NCI-H2171 (cell line): Measurements from ENCODE around the gene KRTAP5-7.
"Not testable (repeated sequence)": the region's sequence is repeated elsewhere in the genome, so short reads cannot be mapped to it uniquely, and the experiment has no call there.

Source experiments
- DNase-seq: peaks from one replicate; lab custom pipeline; 2025; lab: John Stamatoyannopoulos, UW

Gene KRTAP5-7

DNA sequence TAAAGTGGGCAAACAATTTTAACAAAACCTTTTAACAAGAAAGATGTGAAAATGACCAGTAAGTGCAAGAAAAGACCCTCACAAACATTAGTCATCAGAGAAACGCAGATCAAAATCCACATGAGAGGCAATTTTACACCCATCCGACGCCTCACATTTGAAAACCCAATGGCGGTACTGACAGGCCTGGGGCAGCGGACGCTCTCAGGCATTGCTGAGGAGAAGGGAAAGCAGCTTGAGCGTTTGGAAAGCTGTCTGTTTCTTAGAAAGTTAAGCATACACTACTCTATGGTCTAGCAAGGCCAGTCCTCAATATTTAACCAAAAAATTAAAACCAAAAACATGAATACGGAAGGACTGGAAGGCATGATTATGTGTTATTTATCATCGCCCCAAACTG, 8.8 kb downstream of the KRTAP5-7 start:
- no peak for DNase-seq

DNA sequence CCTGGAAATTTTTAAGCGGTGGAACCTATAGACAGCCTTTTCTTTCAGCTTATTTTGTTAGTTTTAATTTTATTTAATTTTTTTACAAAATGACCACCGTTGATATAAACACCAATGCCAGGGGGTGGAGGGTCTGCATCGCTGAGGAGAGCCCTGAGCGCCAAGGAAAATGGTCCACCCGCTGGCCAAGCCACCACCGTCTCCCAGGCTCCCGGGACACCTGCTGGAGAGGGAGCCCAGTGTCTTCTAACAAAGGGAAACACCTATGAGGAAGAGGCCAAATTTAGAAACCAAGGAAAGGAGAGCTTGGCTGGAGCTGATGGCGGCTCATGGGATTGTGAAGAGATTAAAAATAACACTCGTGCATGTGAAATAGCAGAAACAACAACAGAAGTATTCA, 10.5 kb downstream of the KRTAP5-7 start:
- DNase-seq = no peak

DNA sequence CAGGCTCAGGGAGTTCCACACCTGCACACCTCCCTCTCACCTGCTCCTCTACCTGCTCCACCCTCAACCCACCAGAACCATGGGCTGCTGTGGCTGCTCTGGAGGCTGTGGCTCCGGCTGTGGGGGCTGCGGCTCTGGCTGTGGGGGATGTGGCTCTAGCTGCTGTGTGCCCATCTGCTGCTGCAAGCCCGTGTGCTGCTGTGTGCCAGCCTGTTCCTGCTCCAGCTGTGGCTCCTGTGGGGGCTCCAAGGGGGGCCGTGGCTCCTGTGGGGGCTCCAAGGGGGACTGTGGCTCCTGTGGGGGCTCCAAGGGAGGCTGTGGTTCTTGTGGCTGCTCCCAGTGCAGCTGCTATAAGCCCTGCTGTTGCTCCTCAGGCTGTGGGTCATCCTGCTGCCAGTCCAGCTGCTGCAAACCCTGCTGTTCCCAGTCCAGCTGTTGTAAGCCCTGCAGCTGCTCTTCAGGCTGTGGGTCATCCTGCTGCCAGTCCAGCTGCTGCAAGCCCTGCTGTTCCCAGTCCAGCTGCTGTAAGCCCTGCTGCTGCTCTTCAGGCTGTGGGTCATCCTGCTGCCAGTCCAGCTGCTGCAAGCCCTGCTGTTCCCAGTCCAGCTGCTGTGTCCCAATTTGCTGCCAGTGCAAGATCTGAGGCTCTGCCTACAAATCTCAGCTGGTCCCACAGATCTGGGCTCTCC, 11.1 kb downstream of the KRTAP5-7 start, which contains the start of gene KRTAP5-8:
KRTAP5-8 (plus strand) TSS at position 49 of the 689 bp plus-strand sequence; CDS start at position 80, 31 bp downstream.
- DNase-seq = not testable (repeated sequence)

DNA sequence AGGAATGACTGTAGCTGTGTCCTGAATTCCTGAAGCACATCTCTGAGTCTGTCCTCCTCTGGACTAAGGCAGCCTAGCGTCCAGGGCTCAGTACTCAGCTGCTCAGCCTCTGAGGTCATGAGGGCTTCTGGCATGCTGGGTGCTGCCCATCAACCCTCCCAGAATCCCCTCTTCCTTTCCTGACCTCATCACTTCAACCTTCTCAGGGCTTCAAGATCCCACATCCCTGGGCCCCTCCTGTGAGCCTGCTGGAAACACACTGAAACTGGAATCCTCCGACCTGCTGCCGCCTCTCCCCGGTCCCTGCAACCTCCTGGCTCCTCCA, 11.6 kb downstream of the KRTAP5-7 start:
- DNase-seq = no peak

DNA sequence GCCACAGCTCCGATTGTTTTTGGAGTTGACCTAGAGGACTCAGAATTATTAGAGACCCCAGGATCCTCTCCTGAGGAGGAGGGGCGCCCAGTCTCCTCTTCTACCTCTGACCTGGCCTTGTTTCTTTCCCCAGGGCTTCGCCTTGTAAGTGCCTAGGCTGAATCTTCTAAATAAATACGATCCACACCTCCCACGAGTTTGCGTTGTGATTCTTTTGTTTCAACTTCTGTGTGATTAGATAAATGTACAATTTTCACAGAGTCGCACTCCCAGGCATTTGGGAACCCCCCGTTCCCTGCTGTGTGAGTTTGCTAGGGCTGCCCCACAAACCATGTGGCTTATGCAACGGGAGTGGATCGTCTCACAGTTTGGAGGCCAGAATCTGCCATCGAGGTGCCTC, 11.9 kb downstream of the KRTAP5-7 start:
- no peak for DNase-seq

DNA sequence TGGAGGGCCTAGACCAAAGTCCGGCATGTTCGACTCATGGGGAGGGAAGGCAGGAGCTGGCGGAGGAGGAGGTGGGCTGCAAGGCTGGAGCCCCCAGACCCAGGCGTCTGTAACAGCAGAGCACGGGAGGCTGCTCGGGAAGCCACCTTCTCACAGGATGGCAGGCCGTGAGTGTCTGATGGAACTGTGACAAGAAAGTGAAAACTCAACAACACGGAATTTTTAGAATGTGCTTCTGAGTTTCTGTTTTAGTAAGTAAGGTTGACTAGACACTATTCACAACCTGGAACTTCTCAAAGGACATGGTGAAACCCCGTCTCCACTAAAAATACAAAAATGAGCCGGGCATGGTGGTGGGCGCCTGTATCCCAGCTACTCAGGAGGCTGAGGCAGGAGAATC, 12.9 kb downstream of the KRTAP5-7 start:
- DNase-seq = not testable (repeated sequence)

DNA sequence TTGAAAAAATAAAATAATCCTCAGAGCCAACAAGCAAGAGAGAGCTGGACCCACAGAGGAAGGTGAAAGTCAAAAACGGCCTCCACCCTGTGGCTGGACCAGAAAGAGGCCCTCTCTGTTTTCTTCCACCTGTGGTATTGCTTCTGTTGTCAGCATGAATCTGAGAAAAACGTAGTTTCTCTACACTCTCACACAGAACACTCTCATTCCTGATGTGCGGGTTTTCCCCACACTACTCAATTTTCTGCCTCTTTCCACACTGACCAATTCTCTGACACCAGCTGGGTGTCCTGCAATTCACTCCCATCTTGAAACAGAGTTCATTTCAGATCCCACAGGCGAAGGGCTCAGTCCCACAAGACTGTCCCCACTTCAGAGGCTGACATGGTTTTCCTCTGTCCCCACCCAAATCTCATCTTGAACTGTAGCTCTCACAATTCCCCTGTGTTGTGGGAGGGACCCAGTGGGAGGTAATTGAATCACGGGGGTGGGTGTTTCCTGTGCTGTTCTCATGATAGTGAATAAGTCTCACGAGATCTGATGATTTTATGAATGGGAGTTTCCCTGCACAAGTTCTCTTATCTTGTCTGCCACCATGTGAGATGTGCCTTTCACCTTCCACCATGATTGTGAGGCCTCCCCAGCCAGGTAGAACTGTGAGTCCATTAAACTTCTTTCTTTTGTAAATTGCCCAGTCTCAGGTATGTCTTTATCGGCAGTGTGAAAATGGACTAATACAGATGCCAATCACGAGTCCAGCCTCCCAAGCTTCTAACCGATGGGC, 13.6 kb downstream of the KRTAP5-7 start:
- not testable (repeated sequence) for DNase-seq

DNA sequence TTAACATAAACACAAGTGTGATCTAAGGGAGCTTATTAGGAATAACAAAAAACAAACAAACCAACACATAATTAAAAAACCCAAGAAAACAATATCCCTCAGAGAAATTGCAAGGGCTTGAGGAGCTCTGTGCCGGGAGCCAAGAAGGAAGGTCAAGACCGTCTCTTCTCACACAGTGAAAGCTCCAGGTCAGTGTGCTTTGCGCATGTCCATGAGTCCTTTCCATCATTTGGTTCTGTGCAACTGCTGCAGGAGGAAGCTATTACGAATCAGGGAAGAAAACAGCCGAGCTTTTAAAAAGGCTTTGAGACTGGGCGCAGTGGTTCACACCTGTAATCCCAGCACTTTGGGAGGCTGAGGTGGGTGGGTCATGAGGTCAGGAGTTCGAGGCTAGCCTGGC, 15.3 kb downstream of the KRTAP5-7 start:
- DNase-seq = no peak

DNA sequence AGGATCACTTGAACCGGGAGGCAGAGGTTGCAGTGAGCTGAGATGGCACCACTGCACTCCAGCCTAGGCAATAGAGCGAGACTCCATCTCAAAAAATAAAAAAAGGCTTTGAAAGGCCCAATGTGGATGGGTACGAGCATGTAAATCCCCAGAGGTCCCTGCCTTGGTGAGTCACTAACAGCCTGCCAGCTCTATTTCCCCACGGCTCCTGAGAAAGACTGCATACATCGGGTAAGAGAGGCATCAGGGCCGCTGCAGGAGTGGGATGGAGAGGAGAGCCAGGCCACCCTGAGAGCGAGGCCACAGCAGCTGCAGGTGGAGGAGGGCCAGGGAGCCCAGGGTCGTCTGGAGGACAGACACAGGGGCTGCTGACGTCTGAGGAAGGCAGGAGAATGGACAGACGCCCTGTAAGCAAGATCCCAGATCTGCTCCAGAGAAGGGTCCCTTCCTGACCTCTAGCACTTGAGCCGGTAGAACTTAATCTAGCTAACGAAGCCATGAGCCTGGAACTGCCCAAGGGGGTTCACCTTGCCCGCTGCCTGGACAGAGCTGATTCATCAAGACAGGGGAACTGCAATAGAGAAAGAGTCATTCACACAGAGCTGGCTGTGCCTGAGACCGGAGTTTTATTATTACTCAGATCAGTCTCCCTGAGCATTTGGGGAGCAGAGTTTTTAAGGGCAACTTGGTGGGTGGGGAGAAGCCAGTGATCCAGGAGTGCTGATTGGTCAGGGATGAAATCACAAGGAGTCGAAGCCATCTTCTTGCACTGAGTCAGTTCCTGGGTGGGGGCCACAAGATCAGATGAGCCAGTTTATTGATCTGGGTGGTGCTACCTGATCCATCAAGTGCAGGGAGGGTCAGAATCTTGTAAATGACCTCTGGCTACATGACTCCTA, 16.1 kb downstream of the KRTAP5-7 start:
- no peak for DNase-seq

DNA sequence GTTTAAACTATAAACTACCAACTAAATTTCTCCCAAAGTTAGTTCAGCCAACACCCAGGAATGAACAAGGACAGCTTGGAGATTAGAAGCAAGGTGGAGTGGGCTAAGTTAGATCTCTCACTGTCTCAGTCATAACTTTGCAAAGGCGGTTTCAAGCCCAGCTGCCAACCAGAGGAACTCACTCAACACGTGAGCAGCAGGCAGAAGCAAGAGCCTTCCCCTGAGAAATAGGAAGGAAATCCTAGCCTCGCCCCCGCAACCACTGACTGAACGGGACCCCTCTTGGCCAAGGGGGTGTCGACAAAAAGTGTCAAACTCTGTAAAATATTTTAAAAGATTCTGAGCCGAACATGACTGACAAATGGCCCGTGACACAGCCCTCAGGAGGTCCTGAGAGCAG, 16.8 kb downstream of the KRTAP5-7 start:
- DNase-seq = no peak

DNA sequence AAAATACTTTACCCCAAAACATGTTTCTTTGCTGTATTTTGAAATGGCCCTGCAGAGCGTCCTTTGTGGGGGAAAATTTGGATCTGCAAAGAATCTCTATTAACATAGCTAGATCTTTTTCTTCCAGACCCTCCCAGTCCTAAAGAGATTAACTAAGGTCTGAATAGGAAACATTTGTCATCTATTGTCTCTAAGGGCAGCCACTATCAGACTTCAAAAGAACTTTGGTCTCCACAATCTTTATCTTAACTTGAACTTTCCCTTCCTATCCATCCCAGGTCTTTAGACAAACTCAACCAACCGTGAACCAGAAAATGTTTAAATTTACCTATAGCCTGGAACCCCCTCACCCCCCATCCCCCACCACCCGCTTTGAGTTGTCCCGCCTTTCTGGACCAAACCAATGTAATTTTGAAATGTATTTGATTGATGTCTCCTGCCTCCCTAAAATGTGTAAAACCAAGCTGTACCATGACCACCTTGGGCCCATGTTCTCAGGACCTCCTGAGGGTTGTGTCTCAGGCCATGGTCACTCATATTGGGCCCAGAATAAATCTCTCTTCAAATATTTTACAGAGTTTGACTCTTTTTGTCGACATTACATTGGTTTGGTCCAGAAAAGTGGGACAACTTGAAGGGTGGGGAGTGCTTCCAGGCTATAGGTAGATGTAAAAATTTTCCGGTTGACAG, 17.6 kb downstream of the KRTAP5-7 start:
- DNase-seq = no peak

DNA sequence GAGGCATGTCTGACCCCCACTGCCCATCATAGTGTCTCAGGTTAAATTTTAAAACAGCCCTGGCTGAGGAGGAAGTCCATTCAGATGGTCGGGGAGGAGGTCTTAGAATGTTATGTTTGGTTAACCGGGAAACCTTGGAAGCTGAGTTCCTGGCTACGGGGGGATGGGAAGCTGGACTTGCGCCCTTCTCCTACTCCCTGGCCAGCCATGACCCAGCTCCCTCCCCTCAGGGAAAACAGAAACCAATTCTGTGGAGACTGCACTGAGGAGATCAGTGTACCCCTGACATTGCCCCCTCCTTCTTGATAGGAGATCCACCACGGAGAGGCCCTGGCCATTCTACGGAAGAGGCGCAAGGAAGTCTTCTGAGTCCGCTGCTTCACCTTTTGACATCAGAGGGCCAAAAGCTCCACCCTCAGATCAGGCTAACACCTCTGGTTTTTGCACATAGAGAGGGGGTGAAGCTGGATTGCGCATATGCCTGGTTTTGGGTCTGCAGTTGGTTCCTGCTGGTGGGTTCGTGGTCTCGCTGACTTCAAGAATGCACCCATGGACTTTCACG, 18.4 kb downstream of the KRTAP5-7 start:
- no peak for DNase-seq

DNA sequence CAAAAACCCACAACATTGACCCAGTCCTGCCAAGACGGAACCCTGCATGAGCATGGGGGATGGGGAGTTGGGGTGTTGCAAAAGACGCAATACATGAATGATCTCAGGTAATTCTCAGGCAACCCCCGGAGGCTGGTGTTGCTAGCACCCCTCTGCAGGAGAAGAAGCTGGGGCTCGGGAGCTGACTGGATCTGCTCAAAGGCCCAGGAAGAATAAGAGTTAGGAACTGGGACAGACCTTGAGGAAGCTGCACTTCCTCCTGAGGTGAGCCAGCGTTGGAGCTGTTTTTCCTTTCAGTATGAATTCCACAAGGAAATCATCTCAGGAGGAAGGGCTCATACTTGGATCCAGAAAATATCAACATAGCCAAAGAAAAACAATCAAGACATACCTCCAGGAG, 21.1 kb downstream of the KRTAP5-7 start, which contains the start of gene KRTAP5-9:
KRTAP5-9 (plus strand) TSS at position 301 of the 400 bp plus-strand sequence. CDS start 238 bp downstream, outside the sequence.
- DNase-seq = no peak

DNA sequence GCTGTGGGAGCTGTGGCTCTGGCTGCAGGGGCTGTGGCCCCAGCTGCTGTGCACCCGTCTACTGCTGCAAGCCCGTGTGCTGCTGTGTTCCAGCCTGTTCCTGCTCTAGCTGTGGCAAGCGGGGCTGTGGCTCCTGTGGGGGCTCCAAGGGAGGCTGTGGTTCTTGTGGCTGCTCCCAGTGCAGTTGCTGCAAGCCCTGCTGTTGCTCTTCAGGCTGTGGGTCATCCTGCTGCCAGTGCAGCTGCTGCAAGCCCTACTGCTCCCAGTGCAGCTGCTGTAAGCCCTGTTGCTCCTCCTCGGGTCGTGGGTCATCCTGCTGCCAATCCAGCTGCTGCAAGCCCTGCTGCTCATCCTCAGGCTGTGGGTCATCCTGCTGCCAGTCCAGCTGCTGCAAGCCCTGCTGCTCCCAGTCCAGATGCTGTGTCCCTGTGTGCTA, 21.7 kb downstream of the KRTAP5-7 start:
- no peak for DNase-seq

DNA sequence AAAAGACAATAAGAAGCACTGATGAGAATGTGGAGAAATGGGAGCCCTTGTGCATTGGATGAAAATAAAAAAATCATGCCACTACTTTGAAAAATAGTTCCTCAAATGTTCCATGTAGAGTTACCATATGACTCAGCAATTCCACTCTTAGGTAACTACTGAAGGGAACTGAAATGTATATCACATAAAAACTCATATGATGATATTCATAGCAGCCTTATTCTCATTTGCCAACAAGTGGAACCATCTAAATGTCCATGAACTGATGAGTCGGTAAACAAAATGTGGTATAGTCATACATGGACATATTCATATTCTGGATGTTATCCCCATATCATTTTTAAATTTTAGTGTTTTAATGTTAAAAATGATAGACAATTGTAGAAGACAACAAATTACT, 24.6 kb downstream of the KRTAP5-7 start:
- no peak for DNase-seq

DNA sequence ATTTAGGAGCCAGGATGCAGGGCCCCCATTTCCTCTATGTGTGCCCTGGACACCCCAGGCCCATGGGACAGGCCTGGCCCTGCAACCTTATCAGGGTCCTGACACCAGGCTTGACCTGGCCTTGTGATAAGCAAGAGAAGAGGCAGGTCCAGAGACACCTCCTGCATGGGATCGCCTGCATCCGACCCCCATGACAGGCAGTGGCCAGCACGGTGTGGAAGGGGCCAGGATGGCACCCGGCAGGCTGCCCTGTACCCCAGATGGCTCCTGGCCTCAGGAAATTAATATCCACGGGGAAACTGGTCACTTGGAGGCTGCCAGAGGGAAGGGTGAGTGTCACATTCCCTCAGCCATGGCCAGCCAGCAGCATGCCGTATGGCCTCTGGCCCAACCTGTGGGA, 27.9 kb downstream of the KRTAP5-7 start:
- DNase-seq = no peak

DNA sequence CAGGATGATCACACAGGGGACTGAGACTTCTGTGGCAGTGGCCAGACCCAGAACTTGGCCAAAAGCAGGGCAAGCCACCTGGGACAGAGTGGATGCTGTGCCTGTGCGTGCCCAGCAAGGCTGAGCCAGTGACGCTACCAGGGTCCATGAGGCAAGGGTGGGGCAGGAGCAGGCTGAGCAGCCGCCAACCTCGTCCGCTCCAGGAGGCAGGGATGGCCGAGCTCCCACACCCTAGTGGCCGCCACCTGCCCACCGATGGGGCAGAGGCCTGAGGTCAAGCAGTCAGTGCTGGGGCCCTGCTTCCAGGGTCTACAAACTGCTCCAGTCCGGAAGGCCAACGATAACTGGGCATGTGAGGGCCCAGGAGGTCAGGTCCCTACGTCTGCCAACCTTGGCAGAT, 28.4 kb downstream of the KRTAP5-7 start:
- DNase-seq = no peak

DNA sequence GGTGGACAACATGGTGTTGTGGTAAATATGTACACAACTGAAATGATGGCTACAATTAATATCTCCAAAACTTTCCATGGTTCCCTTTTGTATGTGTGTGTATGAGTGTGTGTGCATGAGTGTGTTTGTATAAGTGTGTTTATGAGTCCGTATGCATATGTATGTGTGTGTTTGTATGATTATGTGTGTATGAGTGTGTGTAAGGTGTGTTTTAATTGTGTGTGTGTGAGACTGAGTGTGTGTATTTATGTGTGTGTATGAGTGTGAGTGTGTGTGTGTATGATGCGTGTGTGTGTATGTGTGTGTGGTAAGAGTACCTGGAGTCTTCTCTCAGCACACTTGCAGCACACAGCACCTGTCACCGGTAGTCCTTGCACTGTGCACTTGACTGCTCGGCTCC, 29.0 kb downstream of the KRTAP5-7 start:
- no peak for DNase-seq

DNA sequence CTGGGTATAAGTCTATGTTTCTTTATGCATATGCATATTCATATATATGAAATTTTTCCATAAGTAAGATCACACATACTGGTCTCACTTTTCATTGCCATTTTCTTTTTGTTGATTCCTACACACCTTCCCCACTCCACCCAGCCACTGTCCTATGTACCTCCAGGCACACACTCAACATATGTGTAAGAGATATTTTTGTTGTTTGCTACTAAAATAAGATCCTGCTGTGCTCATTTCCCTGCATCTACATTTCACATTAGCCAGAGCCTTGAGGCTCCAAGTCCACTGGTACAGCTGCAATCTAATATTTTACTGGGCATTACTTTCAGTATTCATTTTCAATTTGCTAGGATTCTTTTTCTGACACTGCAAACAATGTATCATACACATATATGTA, 30.2 kb downstream of the KRTAP5-7 start:
- no peak for DNase-seq

DNA sequence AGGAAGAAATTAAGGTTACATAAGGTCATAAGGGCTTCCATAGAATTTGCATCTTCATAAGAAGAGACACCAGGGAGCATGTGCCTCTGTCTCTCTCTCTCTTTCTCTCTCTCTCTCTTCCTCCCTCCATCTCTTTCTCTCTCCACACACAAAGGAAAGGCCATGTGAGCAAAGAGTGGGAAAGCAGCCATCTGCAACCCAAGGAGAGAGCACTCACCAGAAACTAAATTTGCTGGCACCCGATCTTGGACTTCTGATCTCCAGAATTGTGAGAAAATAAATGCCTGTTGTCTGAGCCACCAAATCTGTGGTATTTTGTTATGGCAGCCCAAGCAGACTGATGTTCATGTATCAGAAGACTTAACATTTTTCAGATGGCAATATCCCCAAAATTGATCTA, 31.9 kb downstream of the KRTAP5-7 start:
- no peak for DNase-seq

DNA sequence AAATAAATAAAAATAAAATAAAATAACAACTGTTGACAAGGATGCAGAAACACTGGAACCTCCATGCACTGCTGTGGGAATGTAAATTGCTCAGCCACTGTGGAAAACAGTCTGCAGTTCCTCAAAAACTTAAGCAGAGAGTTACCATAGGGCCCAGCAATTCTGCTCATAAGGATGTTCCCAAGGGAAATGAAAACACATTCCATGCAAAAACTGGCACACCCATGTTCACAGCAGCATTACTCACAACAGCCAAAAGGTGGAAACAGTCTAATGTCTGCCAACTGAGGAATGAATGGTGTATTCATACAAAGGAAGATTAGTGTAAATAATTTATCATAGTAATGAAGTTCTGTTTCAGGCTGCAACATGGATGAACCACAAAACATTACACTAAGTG, 35.1 kb downstream of the KRTAP5-7 start:
- no peak for DNase-seq

DNA sequence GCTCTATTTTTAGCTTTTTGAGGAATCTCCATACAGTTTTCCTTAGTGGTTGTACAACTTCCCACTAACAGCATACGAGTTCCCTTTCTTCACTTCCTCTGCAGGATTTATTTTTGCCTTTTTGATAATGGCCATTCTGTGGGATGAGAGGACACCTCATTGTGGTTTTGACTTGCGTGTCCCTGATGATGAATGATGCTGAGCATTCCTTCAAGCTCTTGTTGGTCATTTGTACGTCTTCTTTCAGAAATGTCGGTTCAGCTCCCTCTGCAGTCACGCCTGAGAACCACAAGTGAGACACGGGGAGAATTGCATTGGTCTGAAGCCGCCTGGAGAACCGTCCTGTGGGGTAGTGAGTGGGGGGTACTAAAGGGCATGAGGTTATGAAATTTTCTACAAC, 36.3 kb downstream of the KRTAP5-7 start:
- no peak for DNase-seq
